Spleen (tissue), 7 donors: ENCODE results near the gene TBC1D8.

Experiments used
- POLR2A ChIP-seq, 3 donors: fragments of 450-650 bp; IDR thresholded peaks; one replicate each; pipeline ENCODE4 v1.5.1; 2017; ENCODE audit warnings: antibody characterized with exemption in 3 of 3, mild to moderate bottlenecking in 1 of 3
- POLR2AphosphoS5 ChIP-seq, 3 donors: sonication (generic); formaldehyde crosslinking; IDR thresholded peaks; one replicate each; pipeline ENCODE4 v1.5.1; 2017; ENCODE audit warnings: antibody characterized with exemption in 3 of 3
- TF ChIP-seq, protein P1 (sequence below), 11 experiments: fragments of 200-600 bp in 7 of 11; fragments of 450-650 bp in 4 of 11; sonication (generic) in 4 of 11; IDR thresholded peaks in 8 of 11; conservative IDR thresholded peaks in 3 of 11; 1 replicate in 7 of 11; 2 replicates in 4 of 11; pipeline versions ENCODE4 v1.4.0 to v1.8.0; 2016 to 2021; ENCODE audit warnings: antibody characterized with exemption in 11 of 11, inconsistent platforms in 4 of 11, mild to moderate bottlenecking in 1 of 11
- donor health status: DM: no; HTN: no; CAD: no; lungs with moderate emphysema.
- donor health status: DM: no; HTN: no; CAD: no.
- donor health status: DM: no; HTN: no; CAD: no.

DNA sequence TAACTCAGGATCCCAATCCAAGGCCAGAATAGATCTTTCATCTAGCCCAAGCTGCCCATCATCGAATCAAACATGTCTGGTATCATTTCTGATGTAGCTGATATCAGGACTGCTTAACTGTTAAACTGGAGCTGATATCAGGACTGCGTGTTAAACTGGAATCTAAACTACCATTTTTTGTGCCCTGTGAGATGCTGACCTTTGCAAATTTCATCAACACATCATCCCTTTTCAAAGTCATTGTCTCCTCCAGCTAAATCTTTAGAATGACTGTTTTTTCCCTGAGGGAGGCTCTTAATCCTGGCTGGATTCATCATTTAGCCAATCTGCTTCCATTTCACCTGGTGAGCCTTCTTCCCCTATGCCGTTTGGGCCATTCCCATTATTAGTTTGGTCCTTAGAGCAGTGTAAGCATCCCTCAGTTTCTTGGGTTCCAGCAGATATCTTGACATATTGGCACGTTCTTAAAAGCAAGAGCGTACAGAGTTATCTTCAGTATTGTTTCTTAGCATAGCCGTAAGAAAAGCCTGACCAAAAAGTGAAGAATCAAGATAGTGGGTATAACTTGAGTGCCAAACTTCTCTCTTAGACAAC lies 136.8 kb downstream of the TBC1D8 start:
- TF ChIP-seq, protein P1, sequence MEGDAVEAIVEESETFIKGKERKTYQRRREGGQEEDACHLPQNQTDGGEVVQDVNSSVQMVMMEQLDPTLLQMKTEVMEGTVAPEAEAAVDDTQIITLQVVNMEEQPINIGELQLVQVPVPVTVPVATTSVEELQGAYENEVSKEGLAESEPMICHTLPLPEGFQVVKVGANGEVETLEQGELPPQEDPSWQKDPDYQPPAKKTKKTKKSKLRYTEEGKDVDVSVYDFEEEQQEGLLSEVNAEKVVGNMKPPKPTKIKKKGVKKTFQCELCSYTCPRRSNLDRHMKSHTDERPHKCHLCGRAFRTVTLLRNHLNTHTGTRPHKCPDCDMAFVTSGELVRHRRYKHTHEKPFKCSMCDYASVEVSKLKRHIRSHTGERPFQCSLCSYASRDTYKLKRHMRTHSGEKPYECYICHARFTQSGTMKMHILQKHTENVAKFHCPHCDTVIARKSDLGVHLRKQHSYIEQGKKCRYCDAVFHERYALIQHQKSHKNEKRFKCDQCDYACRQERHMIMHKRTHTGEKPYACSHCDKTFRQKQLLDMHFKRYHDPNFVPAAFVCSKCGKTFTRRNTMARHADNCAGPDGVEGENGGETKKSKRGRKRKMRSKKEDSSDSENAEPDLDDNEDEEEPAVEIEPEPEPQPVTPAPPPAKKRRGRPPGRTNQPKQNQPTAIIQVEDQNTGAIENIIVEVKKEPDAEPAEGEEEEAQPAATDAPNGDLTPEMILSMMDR (IDR thresholded peaks at IDR 0.05 in 8 of 11, conservative IDR thresholded peaks at IDR 0.05 in 3 of 11): no peak
- TF ChIP-seq POLR2A (IDR thresholded peaks at IDR 0.05) (no peak), POLR2AphosphoS5 (IDR thresholded peaks at IDR 0.05) (no peak)
